OCI-LY7 (cell line): ENCODE data around the gene CCDC141. TPM values are rescaled to one million over a fixed set of nuclear protein-coding genes. Genes with fewer than 3 reads are reported as not detected.

Experiments
- BruUV-seq: library from RNA; stranded (reverse); fragments of 400-500 nt; replicated peaks from 2 replicates; lab custom pipeline; 2021; lab: Mats Ljungman, UMichigan
- CTCF ChIA-PET: fragments of 300-600 bp; sonication (Branson Sonifier 250); formaldehyde crosslinking; loops from one replicate; lab custom pipeline; 2022; ENCODE audit warnings: antibody characterized with exemption; ENCODE audit not compliant: unreplicated experiment; lab: Charles Lee
- POLR2A ChIA-PET: fragments of 300-600 bp; sonication (Branson Sonifier 250); formaldehyde crosslinking; loops from one replicate; lab custom pipeline; 2022; ENCODE audit warnings: antibody characterized with exemption; lab: Charles Lee
- DNase-seq: peaks from one replicate; pipeline ENCODE4 v3.0.0-alpha.2; 2015; ENCODE audit warnings: low spot score
- H2AFZ ChIP-seq: fragments of 200-600 bp; sonication (generic), shearing (Covaris generic); 2 replicates; pipeline ENCODE4 v1.6.1; 2014; ENCODE audit warnings: mild to moderate bottlenecking, antibody characterized with exemption, low read length, moderate library complexity
- H3K27ac ChIP-seq: fragments of 200-600 bp; sonication (generic); 2 replicates; pipeline ENCODE4 v1.5.1; 2014; ENCODE audit warnings: mixed run types, low read depth, mild to moderate bottlenecking, moderate library complexity, low read length, inconsistent platforms; ENCODE audit not compliant: poor library complexity, severe bottlenecking
- H3K36me3 ChIP-seq: fragments of 200-600 bp; sonication (generic); 2 replicates; pipeline ENCODE4 v1.6.1; 2014; ENCODE audit warnings: mild to moderate bottlenecking, antibody characterized with exemption, low read length, moderate library complexity, mixed read lengths; ENCODE audit not compliant: insufficient read depth
- H3K4me1 ChIP-seq: fragments of 200-600 bp; sonication (generic); 2 replicates; pipeline ENCODE4 v1.5.1; 2014; ENCODE audit warnings: mild to moderate bottlenecking, low read length; ENCODE audit not compliant: insufficient read depth, poor library complexity, severe bottlenecking
- H3K4me2 ChIP-seq: fragments of 200-600 bp; sonication (generic); 2 replicates; pipeline ENCODE4 v1.6.1; 2014; ENCODE audit warnings: mild to moderate bottlenecking, low read length
- H3K4me3 ChIP-seq: fragments of 200-600 bp; sonication (generic); 2 replicates; pipeline ENCODE4 v1.5.1; 2014; ENCODE audit warnings: mild to moderate bottlenecking, low read depth, low read length; ENCODE audit not compliant: poor library complexity, severe bottlenecking
- H3K79me2 ChIP-seq: fragments of 200-600 bp; sonication (generic); 2 replicates; pipeline ENCODE4 v1.6.1; 2016; ENCODE audit warnings: low read depth, mild to moderate bottlenecking, low read length, moderate library complexity, mixed read lengths; ENCODE audit not compliant: insufficient read depth
- H3K9me2 ChIP-seq: fragments of 200-600 bp; sonication (generic); 2 replicates; pipeline ENCODE4 v1.6.1; 2016; ENCODE audit warnings: mild to moderate bottlenecking, low read length, mixed read lengths; ENCODE audit not compliant: insufficient read depth
- H3K9me3 ChIP-seq: fragments of 200-600 bp; sonication (generic); 2 replicates; pipeline ENCODE4 v1.6.1; 2014; ENCODE audit warnings: mild to moderate bottlenecking, mixed run types, low read length, mixed read lengths
- H4K20me1 ChIP-seq: fragments of 200-600 bp; sonication (generic); 2 replicates; pipeline ENCODE4 v1.6.1; 2014; ENCODE audit warnings: mild to moderate bottlenecking, antibody characterized with exemption, low read length, moderate library complexity, mixed read lengths; ENCODE audit not compliant: insufficient read depth
- EZH2phosphoT487 ChIP-seq: fragments of 200-600 bp; sonication (generic); IDR thresholded peaks from 2 replicates; pipeline ENCODE4 v1.6.1; 2018; ENCODE audit warnings: low read depth, borderline replicate concordance, mild to moderate bottlenecking, mixed run types, antibody characterized with exemption, low read length, moderate library complexity, mixed read lengths
- intact Hi-C: fragments of 100-400 bp; cut with micrococcal nuclease; formaldehyde crosslinking; loops from one replicate; pipeline ENCODE4 v1.10.0; 2022; ENCODE audit not compliant: unreplicated experiment
- total RNA-seq, 2 experiments: library from RNA; depleted of rRNA in 1 of 2; stranded (reverse); fragments of >200 nt in 1 of 2; shearing (Covaris generic) in 1 of 2; gene quantifications; 2 replicates each; pipeline ENCODE4 v1.2.3, GENCODE V29; 2014 to 2022
- TF ChIP-seq, protein P1 (sequence below): fragments of 200-600 bp; sonication (generic); conservative IDR thresholded peaks from 2 replicates; pipeline ENCODE4 v1.5.1; 2014; ENCODE audit warnings: mild to moderate bottlenecking, antibody characterized with exemption, low read length, moderate library complexity, mixed read lengths

CCDC141 gene
- total RNA-seq, 2 experiments from 2014 or later, result 0.32 TPM; not detected in 1

DNA sequence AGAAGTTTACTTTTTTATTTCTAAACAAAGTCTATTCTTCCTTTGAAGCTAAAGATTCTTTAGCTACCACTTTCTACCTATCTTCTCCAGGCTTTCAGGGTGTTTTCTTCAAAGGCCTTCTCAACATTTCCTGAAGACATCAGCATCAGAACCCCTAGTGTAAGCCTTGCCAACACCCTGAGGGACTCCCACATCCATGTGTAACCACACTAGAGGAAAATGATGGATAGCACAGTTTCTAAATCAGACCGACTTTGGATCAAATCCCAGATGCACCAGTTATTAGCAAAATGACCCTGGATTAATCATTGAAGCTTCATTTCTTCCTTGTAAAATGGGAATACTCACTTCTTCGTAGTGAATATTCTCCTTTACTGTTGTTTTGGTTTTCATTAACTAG, 238.0 kb downstream of the CCDC141 start:
- Histone ChIP-seq H3K79me2 (no peaks in the 10 kb centered on the region), H3K4me2 (no peak overlapping the region), H3K9me2 (no peaks in the 10 kb centered on the region), H2AFZ (no peak overlapping the region), H3K4me3 (no peak overlapping the region), H3K4me1 (no peaks in the 10 kb centered on the region), H3K9me3 (no peaks in the 10 kb centered on the region), H4K20me1 (no peaks in the 10 kb centered on the region), H3K36me3 (no peaks in the 10 kb centered on the region), H3K27ac (no peak overlapping the region)
- TF ChIP-seq EZH2phosphoT487, result no peak
- TF ChIP-seq, protein P1, sequence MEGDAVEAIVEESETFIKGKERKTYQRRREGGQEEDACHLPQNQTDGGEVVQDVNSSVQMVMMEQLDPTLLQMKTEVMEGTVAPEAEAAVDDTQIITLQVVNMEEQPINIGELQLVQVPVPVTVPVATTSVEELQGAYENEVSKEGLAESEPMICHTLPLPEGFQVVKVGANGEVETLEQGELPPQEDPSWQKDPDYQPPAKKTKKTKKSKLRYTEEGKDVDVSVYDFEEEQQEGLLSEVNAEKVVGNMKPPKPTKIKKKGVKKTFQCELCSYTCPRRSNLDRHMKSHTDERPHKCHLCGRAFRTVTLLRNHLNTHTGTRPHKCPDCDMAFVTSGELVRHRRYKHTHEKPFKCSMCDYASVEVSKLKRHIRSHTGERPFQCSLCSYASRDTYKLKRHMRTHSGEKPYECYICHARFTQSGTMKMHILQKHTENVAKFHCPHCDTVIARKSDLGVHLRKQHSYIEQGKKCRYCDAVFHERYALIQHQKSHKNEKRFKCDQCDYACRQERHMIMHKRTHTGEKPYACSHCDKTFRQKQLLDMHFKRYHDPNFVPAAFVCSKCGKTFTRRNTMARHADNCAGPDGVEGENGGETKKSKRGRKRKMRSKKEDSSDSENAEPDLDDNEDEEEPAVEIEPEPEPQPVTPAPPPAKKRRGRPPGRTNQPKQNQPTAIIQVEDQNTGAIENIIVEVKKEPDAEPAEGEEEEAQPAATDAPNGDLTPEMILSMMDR, result no peak
- intact Hi-C loops, result no loop called here
- BruUV-seq, result no TSS peak
- CTCF ChIA-PET, result no interaction called here
- no peak for DNase-seq
- POLR2A ChIA-PET, result interaction anchor here (0.7 to 1.5 kb wide), 3 partner anchors 8 to 219 kb away, joined by 3 read pairs; no protein-coding TSS in a partner anchor

DNA sequence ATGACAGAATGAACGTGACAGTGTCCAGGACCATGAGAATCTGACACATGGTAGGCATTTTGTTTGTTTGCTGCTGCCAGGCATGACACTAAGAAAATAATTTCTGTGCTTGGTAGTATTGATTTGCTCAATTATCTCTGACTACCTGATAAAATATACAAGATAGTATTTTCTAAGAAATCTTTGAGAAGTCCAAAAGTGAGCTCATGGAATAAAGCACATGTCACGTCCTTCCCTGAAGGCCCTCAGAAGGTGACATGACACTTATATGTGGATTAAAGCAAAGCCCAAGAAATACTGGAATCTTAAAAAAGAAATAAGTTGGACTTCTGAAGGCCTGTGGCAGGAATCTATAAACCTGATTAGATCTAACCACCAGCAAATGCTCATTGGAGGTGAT, 238.9 kb downstream of the CCDC141 start:
- ChIA-PET POLR2A (interaction anchor here (0.6 to 1.5 kb wide), 2 partner anchors 9 to 10 kb away, joined by 3 read pairs; no protein-coding TSS in a partner anchor), CTCF (no interaction called here)
- Histone ChIP-seq H3K4me3 (no peak overlapping the region), H3K4me2 (no peak overlapping the region), H3K27ac (no peak overlapping the region), H4K20me1 (no peaks in the 10 kb centered on the region), H3K9me3 (no peaks in the 10 kb centered on the region), H3K9me2 (no peaks in the 10 kb centered on the region), H3K36me3 (no peaks in the 10 kb centered on the region), H3K4me1 (no peaks in the 10 kb centered on the region), H2AFZ (no peak overlapping the region), H3K79me2 (no peaks in the 10 kb centered on the region)
- no peak for DNase-seq
- TF ChIP-seq, protein P1, result no peak
- no peak for TF ChIP-seq EZH2phosphoT487
- no TSS peak for BruUV-seq
- intact Hi-C loops, result no loop called here

DNA sequence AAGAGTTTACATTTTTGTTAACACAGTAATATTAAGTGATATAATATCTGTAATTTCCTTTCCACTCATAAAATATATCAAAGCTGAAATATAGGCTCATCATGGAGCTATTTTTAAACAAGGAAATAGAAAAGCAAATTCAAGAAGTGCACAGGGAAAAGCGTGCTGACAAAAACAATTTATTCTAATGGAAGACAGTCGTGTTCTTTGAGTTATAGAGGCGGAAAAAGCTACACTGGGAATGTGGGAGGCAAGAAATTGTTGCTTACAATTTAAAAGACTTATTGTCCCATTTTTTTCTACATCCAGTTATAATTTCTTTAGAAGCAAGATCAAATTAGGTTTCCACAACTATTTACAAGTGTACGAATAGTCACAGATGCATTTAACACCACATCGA, 239.5 kb downstream of the CCDC141 start:
- H3K79me2 ChIP-seq, result no peaks in the 10 kb centered on the region
- no peak for DNase-seq
- H3K4me1 ChIP-seq, result no peaks in the 10 kb centered on the region
- POLR2A ChIA-PET, result no interaction called here
- no peak for TF ChIP-seq EZH2phosphoT487
- TF ChIP-seq, protein P1, result no peak
- H3K36me3 ChIP-seq, result no peaks in the 10 kb centered on the region
- no peak overlapping the region for H2AFZ ChIP-seq
- H4K20me1 ChIP-seq, result no peaks in the 10 kb centered on the region
- H3K9me2 ChIP-seq, result no peaks in the 10 kb centered on the region
- intact Hi-C loops, result no loop called here
- H3K4me3 ChIP-seq, result no peak overlapping the region
- H3K9me3 ChIP-seq, result no peaks in the 10 kb centered on the region
- no peak overlapping the region for H3K27ac ChIP-seq
- CTCF ChIA-PET, result no interaction called here
- no peak overlapping the region for H3K4me2 ChIP-seq
- BruUV-seq, result no TSS peak
